HepG2 (cell line): ENCODE data around the gene OAF. TPM values are rescaled to one million over a fixed set of nuclear protein-coding genes. Genes with fewer than 3 reads are reported as not detected.

Experiments
- ATAC-seq: fragments of 200-7000 bp; cut with Tn5 transposase; 3 replicates; pipeline ENCODE4 v1.9.1; 2020; ENCODE audit warnings: mild to moderate bottlenecking, moderate library complexity
- BruUV-seq: library from RNA; stranded (reverse); fragments of 400-500 nt; replicated peaks from 2 replicates; lab custom pipeline; 2021; lab: Mats Ljungman, UMichigan
- CTCF ChIA-PET: fragments of 300-600 bp; formaldehyde crosslinking; extraction: SDS; loops from one replicate; lab custom pipeline; 2021; ENCODE audit warnings: low total read pairs, inconsistent platforms, low intra/inter-chr PET ratio; lab: Yijun Ruan, JAX
- POLR2A ChIA-PET: fragments of 350-600 bp; sonication (Branson Sonifier 250); formaldehyde crosslinking; loops from one replicate; lab custom pipeline; 2020; ENCODE audit warnings: antibody characterized with exemption, inconsistent platforms; lab: Yijun Ruan, JAX
- DNase-seq: peaks from one replicate; pipeline ENCODE4 v3.0.0-alpha.2; 2015; ENCODE audit warnings: low spot score
- FAIRE-seq: peaks from 3 replicates; lab custom pipeline; 2011; peaks lifted over from hg19 to GRCh38; lab: Jason Lieb, UNC
- H2AFZ ChIP-seq: one replicate; pipeline ENCODE4 v1.6.1; 2011; ENCODE audit warnings: low read length, inconsistent platforms
- H3K27ac ChIP-seq: fragments of 300-600 bp; 3 replicates; pipeline ENCODE4 v1.8.0; 2011; ENCODE audit warnings: mixed run types, mild to moderate bottlenecking, mixed read lengths, low read length, inconsistent platforms; ENCODE audit not compliant: insufficient read depth; ENCODE audit errors: extremely low read length
- H3K27me3 ChIP-seq, 2 experiments: fragments of 200-600 bp in 1 of 2; 2 replicates in 1 of 2; 3 replicates in 1 of 2; pipeline versions ENCODE4 v1.6.0 to v1.8.0; 2011; ENCODE audit warnings: low read length in 2 of 2, mild to moderate bottlenecking in 2 of 2, moderate library complexity in 2 of 2, inconsistent platforms in 1 of 2; ENCODE audit not compliant: insufficient read depth in 2 of 2, control insufficient read depth in 1 of 2
- H3K36me3 ChIP-seq, 2 experiments: fragments of 200-600 bp in 1 of 2; replicated peaks in 1 of 2; 2 replicates in 1 of 2; 3 replicates in 1 of 2; pipeline versions ENCODE4 v1.5.1 to v1.8.0; 2011; ENCODE audit warnings: low read length in 2 of 2, inconsistent platforms in 1 of 2; ENCODE audit not compliant: insufficient read depth in 2 of 2, control insufficient read depth in 1 of 2
- H3K4me1 ChIP-seq: 2 replicates; pipeline ENCODE4 v1.5.1; 2012; ENCODE audit warnings: low read length, inconsistent platforms; ENCODE audit not compliant: insufficient read depth
- H3K4me2 ChIP-seq: 2 replicates; pipeline ENCODE4 v1.6.0; 2011; ENCODE audit warnings: low read depth, low read length, inconsistent platforms
- H3K4me3 ChIP-seq, 3 experiments: fragments of 200-600 bp in 1 of 3; sonication (generic), shearing (Covaris generic) in 1 of 3; replicated peaks in 1 of 3; 2 replicates each; pipeline ENCODE4 v1.5.1; 2011 to 2016; ENCODE audit warnings: low read length in 3 of 3, inconsistent platforms in 2 of 3, low read depth in 2 of 3, mild to moderate bottlenecking in 2 of 3, control low read depth in 1 of 3, mixed read lengths in 1 of 3; ENCODE audit not compliant: insufficient read depth in 1 of 3
- H3K79me2 ChIP-seq: one replicate; pipeline ENCODE4 v1.6.1; 2011; ENCODE audit warnings: low read length, inconsistent platforms; ENCODE audit not compliant: insufficient read depth
- H3K9ac ChIP-seq: 2 replicates; pipeline ENCODE4 v1.6.0; 2011; ENCODE audit warnings: mild to moderate bottlenecking, low read depth, low read length, inconsistent platforms; ENCODE audit not compliant: insufficient read depth
- H3K9me3 ChIP-seq: 2 replicates; pipeline ENCODE4 v1.5.1; 2012; ENCODE audit warnings: mild to moderate bottlenecking, low read length
- H4K20me1 ChIP-seq: 2 replicates; pipeline ENCODE4 v1.6.0; 2011; ENCODE audit warnings: inconsistent platforms, mild to moderate bottlenecking, low read length, moderate library complexity; ENCODE audit not compliant: insufficient read depth
- CTCF ChIP-seq: sonication (generic); formaldehyde crosslinking; IDR thresholded peaks from 2 replicates; pipeline ENCODE4 v1.5.0; 2020; ENCODE audit warnings: mild to moderate bottlenecking, missing genetic modification reagents, moderate library complexity
- ZSCAN25 ChIP-seq: sonication (generic); formaldehyde crosslinking; IDR thresholded peaks from 2 replicates; pipeline ENCODE4 v1.8.0; 2022; ENCODE audit warnings: mild to moderate bottlenecking, missing genetic modification reagents
- WGBS: methylation state at CpG from one replicate; pipeline ENCODE4 v1.1.6; 2017; ENCODE audit warnings: low lambda C conversion rate; 5-methylcytosine and 5-hydroxymethylcytosine counted together
- in situ Hi-C: cut with HindIII; loops from 2 replicates; pipeline ENCODE4 v1.10.0; 2017; ENCODE audit warnings: low pct_unique_long_range_greater_than_20kb; ENCODE audit not compliant: extremely low pct_ligation_motif_present
- intact Hi-C: fragments of 100-400 bp; cut with micrococcal nuclease; formaldehyde crosslinking; loops from one replicate; pipeline ENCODE4 v1.10.0; 2022; ENCODE audit not compliant: unreplicated experiment
- polyA plus RNA-seq, 8 experiments: library from polyadenylated mRNA; depleted of rRNA in 3 of 8; stranded (reverse) in 7 of 8; unstranded in 1 of 8; fragments of >200 nt; fragmentation: Illumina TruSeq in 4 of 8; extraction: Trizol in 4 of 8; gene quantifications; 2 replicates each; pipeline versions ENCODE4 v1.2.1 to v1.2.3, GENCODE V29; 2011 to 2016; ENCODE audit warnings: low read depth in 4 of 8, missing spikeins in 1 of 8, mixed read lengths in 1 of 8; ENCODE audit not compliant: insufficient read depth in 1 of 8
- total RNA-seq, 5 experiments: library from RNA; depleted of rRNA; stranded (reverse); fragments of >200 nt; fragmentation: Illumina TruSeq; extraction: Trizol; gene quantifications; 2 replicates each; pipeline ENCODE4 v1.2.3, GENCODE V29; 2016; ENCODE audit warnings: low read depth in 1 of 5
- TF ChIP-seq, protein P1 (sequence below): sonication (generic); formaldehyde crosslinking; conservative IDR thresholded peaks from 2 replicates; pipeline ENCODE4 v1.8.0; 2022; ENCODE audit warnings: low read depth, missing genetic modification reagents
- TF ChIP-seq, protein P2 (sequence below): sonication (generic); formaldehyde crosslinking; IDR thresholded peaks from 2 replicates; pipeline ENCODE4 v1.4.0; 2020; ENCODE audit warnings: missing genetic modification reagents

Gene OAF
- total and polyA plus RNA-seq, 2 of the 13 experiments (the other 11 are each of a cell fraction or from before 2014, with no cell fraction given): 63.7 to 94.6 TPM

DNA sequence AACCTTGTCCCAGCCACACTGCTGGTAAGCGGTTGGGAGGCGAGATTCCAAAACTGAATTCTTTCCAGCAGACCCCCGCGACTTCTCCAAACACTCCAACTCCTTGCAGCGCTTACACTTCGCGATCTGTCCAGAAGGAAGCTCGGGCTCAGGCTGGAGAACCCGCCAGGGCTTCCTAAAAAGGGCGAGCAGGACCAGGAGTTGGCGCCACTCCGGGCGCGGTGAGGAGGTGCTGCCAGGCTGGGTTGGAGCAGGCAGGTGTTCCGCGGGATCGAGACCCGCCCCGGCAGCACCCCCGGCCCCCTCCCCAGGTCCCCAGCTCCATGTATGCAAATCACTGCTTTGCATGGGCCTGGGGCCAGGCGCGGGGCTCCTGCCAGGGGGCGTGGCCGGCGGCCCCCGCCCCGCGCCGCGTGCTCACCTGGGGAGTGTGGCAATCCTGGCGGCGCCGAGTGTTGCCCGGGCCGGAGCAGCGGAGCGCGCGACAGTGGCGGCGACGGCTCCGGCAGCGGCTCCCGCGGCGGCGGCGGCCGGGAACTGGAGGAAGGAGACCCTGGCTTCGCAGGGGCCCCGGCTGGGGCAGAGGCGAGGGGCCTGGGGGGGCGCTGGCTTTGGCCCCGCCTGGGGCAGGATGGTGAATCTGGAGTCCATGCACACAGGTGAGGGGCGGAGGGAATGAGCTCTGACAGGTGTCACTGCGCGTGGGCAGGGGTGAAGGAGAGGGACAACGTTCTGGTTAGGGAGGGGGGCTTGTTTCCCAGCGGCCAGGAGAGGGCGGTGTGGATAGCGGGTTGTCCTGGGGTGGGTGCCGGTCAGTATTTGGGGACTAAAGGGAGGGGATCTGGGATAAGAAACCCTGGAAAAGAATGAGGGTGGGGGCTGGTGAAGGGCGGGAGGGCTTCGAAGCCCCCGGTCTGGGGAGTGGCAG, 29.1 kb downstream of the OAF start, which contains the start of gene POU2F3:
TSS of gene POU2F3 (plus strand) at position 428 of the 928 bp plus-strand sequence. CDS start at position 632, 204 bp downstream.
- no peak within 1 kb of the TSS; a peak in 1 of 6 replicates for H3K4me3 ChIP-seq
- no peaks in the 10 kb centered on the region for H3K79me2 ChIP-seq
- BruUV-seq: no TSS peak
- ChIA-PET CTCF (interaction anchor here (1.4 kb wide), 2 partner anchors 60 to 63 kb away, joined by 3 to 4 read pairs; no protein-coding TSS in a partner anchor), POLR2A (no interaction called here)
- ATAC-seq (peak; percentile 18; the same call in 2 of the 3 replicates), FAIRE-seq (no peak), DNase-seq (no peak)
- no peak within 1 kb of the TSS for H3K4me2 ChIP-seq
- no peaks in the 10 kb centered on the region; the same call in 1 of the 2 replicates for H4K20me1 ChIP-seq
- H3K9ac ChIP-seq: no peak within 1 kb of the TSS
- no peak within 1 kb of the TSS for H2AFZ ChIP-seq
- TF ChIP-seq, protein P1, sequence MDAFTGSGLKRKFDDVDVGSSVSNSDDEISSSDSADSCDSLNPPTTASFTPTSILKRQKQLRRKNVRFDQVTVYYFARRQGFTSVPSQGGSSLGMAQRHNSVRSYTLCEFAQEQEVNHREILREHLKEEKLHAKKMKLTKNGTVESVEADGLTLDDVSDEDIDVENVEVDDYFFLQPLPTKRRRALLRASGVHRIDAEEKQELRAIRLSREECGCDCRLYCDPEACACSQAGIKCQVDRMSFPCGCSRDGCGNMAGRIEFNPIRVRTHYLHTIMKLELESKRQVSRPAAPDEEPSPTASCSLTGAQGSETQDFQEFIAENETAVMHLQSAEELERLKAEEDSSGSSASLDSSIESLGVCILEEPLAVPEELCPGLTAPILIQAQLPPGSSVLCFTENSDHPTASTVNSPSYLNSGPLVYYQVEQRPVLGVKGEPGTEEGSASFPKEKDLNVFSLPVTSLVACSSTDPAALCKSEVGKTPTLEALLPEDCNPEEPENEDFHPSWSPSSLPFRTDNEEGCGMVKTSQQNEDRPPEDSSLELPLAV: no peak
- TF ChIP-seq, protein P2, sequence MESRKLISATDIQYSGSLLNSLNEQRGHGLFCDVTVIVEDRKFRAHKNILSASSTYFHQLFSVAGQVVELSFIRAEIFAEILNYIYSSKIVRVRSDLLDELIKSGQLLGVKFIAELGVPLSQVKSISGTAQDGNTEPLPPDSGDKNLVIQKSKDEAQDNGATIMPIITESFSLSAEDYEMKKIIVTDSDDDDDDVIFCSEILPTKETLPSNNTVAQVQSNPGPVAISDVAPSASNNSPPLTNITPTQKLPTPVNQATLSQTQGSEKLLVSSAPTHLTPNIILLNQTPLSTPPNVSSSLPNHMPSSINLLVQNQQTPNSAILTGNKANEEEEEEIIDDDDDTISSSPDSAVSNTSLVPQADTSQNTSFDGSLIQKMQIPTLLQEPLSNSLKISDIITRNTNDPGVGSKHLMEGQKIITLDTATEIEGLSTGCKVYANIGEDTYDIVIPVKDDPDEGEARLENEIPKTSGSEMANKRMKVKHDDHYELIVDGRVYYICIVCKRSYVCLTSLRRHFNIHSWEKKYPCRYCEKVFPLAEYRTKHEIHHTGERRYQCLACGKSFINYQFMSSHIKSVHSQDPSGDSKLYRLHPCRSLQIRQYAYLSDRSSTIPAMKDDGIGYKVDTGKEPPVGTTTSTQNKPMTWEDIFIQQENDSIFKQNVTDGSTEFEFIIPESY (CRISPR knock-in tag): 0 out of 2 replicates have a peak, but pooled peaks have one; percentile 34
- TF ChIP-seq ZSCAN25 (CRISPR knock-in tag): peak; percentile 53; the same call in 1 of the 2 replicates
- peak; percentile 30 for TF ChIP-seq CTCF (CRISPR knock-in tag)
- no peaks in the 10 kb centered on the region for H3K9me3 ChIP-seq
- 37% methylated on average over 21 of the region's 66 CpGs for WGBS
- in situ Hi-C loops (loop anchor here (5.0 kb wide), 1 partner anchor 57 kb away; no protein-coding TSS in a partner anchor), intact Hi-C loops (no loop called here)
- peaks cover 15 to 68% of the 10 kb centered on the region in 2 experiments for H3K27me3 ChIP-seq
- no peak within 1 kb of the TSS for H3K27ac ChIP-seq
- no peaks in the 10 kb centered on the region for H3K36me3 ChIP-seq
- H3K4me1 ChIP-seq: no peaks in the 10 kb centered on the region
